HepG2 (cell line): ENCODE results near the gene HMHB1. TPM values are rescaled to one million over a fixed set of nuclear protein-coding genes. Genes with fewer than 3 reads are reported as not detected.

Experiments used
- ATAC-seq: fragments of 200-7000 bp; cut with Tn5 transposase; 3 replicates; pipeline ENCODE4 v1.9.1; 2020; ENCODE audit warnings: mild to moderate bottlenecking, moderate library complexity
- BruUV-seq: library from RNA; stranded (reverse); fragments of 400-500 nt; replicated peaks from 2 replicates; lab custom pipeline; 2021; lab: Mats Ljungman, UMichigan
- CTCF ChIA-PET: fragments of 300-600 bp; formaldehyde crosslinking; extraction: SDS; loops from one replicate; lab custom pipeline; 2021; ENCODE audit warnings: low total read pairs, inconsistent platforms, low intra/inter-chr PET ratio; lab: Yijun Ruan, JAX
- POLR2A ChIA-PET: fragments of 350-600 bp; sonication (Branson Sonifier 250); formaldehyde crosslinking; loops from one replicate; lab custom pipeline; 2020; ENCODE audit warnings: antibody characterized with exemption, inconsistent platforms; lab: Yijun Ruan, JAX
- DNase-seq: peaks from one replicate; pipeline ENCODE4 v3.0.0-alpha.2; 2015; ENCODE audit warnings: low spot score
- FAIRE-seq: peaks from 3 replicates; lab custom pipeline; 2011; peaks lifted over from hg19 to GRCh38; lab: Jason Lieb, UNC
- H2AFZ ChIP-seq: one replicate; pipeline ENCODE4 v1.6.1; 2011; ENCODE audit warnings: low read length, inconsistent platforms
- H3K27ac ChIP-seq: fragments of 300-600 bp; 3 replicates; pipeline ENCODE4 v1.8.0; 2011; ENCODE audit warnings: mixed run types, mild to moderate bottlenecking, mixed read lengths, low read length, inconsistent platforms; ENCODE audit not compliant: insufficient read depth; ENCODE audit errors: extremely low read length
- H3K27me3 ChIP-seq, 2 experiments: fragments of 200-600 bp in 1 of 2; 2 replicates in 1 of 2; 3 replicates in 1 of 2; pipeline versions ENCODE4 v1.6.0 to v1.8.0; 2011; ENCODE audit warnings: low read length in 2 of 2, mild to moderate bottlenecking in 2 of 2, moderate library complexity in 2 of 2, inconsistent platforms in 1 of 2; ENCODE audit not compliant: insufficient read depth in 2 of 2, control insufficient read depth in 1 of 2
- H3K36me3 ChIP-seq, 2 experiments: fragments of 200-600 bp in 1 of 2; replicated peaks in 1 of 2; 2 replicates in 1 of 2; 3 replicates in 1 of 2; pipeline versions ENCODE4 v1.5.1 to v1.8.0; 2011; ENCODE audit warnings: low read length in 2 of 2, inconsistent platforms in 1 of 2; ENCODE audit not compliant: insufficient read depth in 2 of 2, control insufficient read depth in 1 of 2
- H3K4me1 ChIP-seq: 2 replicates; pipeline ENCODE4 v1.5.1; 2012; ENCODE audit warnings: low read length, inconsistent platforms; ENCODE audit not compliant: insufficient read depth
- H3K4me2 ChIP-seq: 2 replicates; pipeline ENCODE4 v1.6.0; 2011; ENCODE audit warnings: low read depth, low read length, inconsistent platforms
- H3K4me3 ChIP-seq, 3 experiments: fragments of 200-600 bp in 1 of 3; sonication (generic), shearing (Covaris generic) in 1 of 3; replicated peaks in 1 of 3; 2 replicates each; pipeline ENCODE4 v1.5.1; 2011 to 2016; ENCODE audit warnings: low read length in 3 of 3, inconsistent platforms in 2 of 3, low read depth in 2 of 3, mild to moderate bottlenecking in 2 of 3, control low read depth in 1 of 3, mixed read lengths in 1 of 3; ENCODE audit not compliant: insufficient read depth in 1 of 3
- H3K79me2 ChIP-seq: one replicate; pipeline ENCODE4 v1.6.1; 2011; ENCODE audit warnings: low read length, inconsistent platforms; ENCODE audit not compliant: insufficient read depth
- H3K9ac ChIP-seq: 2 replicates; pipeline ENCODE4 v1.6.0; 2011; ENCODE audit warnings: mild to moderate bottlenecking, low read depth, low read length, inconsistent platforms; ENCODE audit not compliant: insufficient read depth
- H3K9me3 ChIP-seq: 2 replicates; pipeline ENCODE4 v1.5.1; 2012; ENCODE audit warnings: mild to moderate bottlenecking, low read length
- H4K20me1 ChIP-seq: 2 replicates; pipeline ENCODE4 v1.6.0; 2011; ENCODE audit warnings: inconsistent platforms, mild to moderate bottlenecking, low read length, moderate library complexity; ENCODE audit not compliant: insufficient read depth
- ETV6 ChIP-seq: sonication (generic); formaldehyde crosslinking; conservative IDR thresholded peaks from 2 replicates; pipeline ENCODE4 v1.4.0; 2020; ENCODE audit warnings: missing genetic modification reagents
- ZNF343 ChIP-seq: sonication (generic); formaldehyde crosslinking; IDR thresholded peaks from 2 replicates; pipeline ENCODE4 v1.4.0; 2020; ENCODE audit warnings: mild to moderate bottlenecking, missing genetic modification reagents
- ZNF484 ChIP-seq: sonication (generic); formaldehyde crosslinking; IDR thresholded peaks from 2 replicates; pipeline ENCODE4 v1.5.1; 2020; ENCODE audit warnings: mild to moderate bottlenecking, low read depth, missing genetic modification reagents, borderline replicate concordance
- WGBS: methylation state at CpG from one replicate; pipeline ENCODE4 v1.1.6; 2017; ENCODE audit warnings: low lambda C conversion rate; 5-methylcytosine and 5-hydroxymethylcytosine counted together
- in situ Hi-C: cut with HindIII; loops from 2 replicates; pipeline ENCODE4 v1.10.0; 2017; ENCODE audit warnings: low pct_unique_long_range_greater_than_20kb; ENCODE audit not compliant: extremely low pct_ligation_motif_present
- intact Hi-C: fragments of 100-400 bp; cut with micrococcal nuclease; formaldehyde crosslinking; loops from one replicate; pipeline ENCODE4 v1.10.0; 2022; ENCODE audit not compliant: unreplicated experiment
- polyA plus RNA-seq, 8 experiments: library from polyadenylated mRNA; depleted of rRNA in 3 of 8; stranded (reverse) in 7 of 8; unstranded in 1 of 8; fragments of >200 nt; fragmentation: Illumina TruSeq in 4 of 8; extraction: Trizol in 4 of 8; gene quantifications; 2 replicates each; pipeline versions ENCODE4 v1.2.1 to v1.2.3, GENCODE V29; 2011 to 2016; ENCODE audit warnings: low read depth in 4 of 8, missing spikeins in 1 of 8, mixed read lengths in 1 of 8; ENCODE audit not compliant: insufficient read depth in 1 of 8
- total RNA-seq, 5 experiments: library from RNA; depleted of rRNA; stranded (reverse); fragments of >200 nt; fragmentation: Illumina TruSeq; extraction: Trizol; gene quantifications; 2 replicates each; pipeline ENCODE4 v1.2.3, GENCODE V29; 2016; ENCODE audit warnings: low read depth in 1 of 5
- TF ChIP-seq, protein P1 (sequence below): sonication (generic); formaldehyde crosslinking; IDR thresholded peaks from 2 replicates; pipeline ENCODE4 v1.4.0; 2020; ENCODE audit warnings: missing genetic modification reagents
- TF ChIP-seq, protein P2 (sequence below): sonication (generic); formaldehyde crosslinking; IDR thresholded peaks from 2 replicates; pipeline ENCODE4 v1.4.0; 2020; ENCODE audit warnings: missing genetic modification reagents

The HMHB1 gene
- total and polyA plus RNA-seq, 2 of the 13 experiments (the other 11 are each of a cell fraction or from before 2014, with no cell fraction given) = not detected

DNA sequence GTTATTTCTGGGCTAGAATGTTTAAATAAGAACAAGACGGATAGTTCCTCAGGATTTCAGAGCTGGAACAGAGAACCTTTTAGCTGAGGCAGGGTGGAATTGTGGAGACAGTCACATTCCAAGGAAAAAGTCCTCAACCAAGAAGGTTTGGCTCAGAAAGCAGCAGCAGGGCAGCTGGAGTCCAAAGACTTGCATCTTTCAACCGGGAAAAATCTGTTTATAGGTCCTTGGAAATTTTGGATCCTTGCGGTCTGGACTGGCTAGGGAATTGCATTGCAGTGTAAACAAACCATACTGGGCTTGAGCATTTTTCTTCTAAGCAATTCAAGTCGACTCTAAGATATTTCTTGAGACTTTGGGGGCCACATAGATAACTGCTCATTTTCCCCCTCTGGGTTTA, 40.8 kb upstream of the HMHB1 start (continued):
- TF ChIP-seq, protein P1, sequence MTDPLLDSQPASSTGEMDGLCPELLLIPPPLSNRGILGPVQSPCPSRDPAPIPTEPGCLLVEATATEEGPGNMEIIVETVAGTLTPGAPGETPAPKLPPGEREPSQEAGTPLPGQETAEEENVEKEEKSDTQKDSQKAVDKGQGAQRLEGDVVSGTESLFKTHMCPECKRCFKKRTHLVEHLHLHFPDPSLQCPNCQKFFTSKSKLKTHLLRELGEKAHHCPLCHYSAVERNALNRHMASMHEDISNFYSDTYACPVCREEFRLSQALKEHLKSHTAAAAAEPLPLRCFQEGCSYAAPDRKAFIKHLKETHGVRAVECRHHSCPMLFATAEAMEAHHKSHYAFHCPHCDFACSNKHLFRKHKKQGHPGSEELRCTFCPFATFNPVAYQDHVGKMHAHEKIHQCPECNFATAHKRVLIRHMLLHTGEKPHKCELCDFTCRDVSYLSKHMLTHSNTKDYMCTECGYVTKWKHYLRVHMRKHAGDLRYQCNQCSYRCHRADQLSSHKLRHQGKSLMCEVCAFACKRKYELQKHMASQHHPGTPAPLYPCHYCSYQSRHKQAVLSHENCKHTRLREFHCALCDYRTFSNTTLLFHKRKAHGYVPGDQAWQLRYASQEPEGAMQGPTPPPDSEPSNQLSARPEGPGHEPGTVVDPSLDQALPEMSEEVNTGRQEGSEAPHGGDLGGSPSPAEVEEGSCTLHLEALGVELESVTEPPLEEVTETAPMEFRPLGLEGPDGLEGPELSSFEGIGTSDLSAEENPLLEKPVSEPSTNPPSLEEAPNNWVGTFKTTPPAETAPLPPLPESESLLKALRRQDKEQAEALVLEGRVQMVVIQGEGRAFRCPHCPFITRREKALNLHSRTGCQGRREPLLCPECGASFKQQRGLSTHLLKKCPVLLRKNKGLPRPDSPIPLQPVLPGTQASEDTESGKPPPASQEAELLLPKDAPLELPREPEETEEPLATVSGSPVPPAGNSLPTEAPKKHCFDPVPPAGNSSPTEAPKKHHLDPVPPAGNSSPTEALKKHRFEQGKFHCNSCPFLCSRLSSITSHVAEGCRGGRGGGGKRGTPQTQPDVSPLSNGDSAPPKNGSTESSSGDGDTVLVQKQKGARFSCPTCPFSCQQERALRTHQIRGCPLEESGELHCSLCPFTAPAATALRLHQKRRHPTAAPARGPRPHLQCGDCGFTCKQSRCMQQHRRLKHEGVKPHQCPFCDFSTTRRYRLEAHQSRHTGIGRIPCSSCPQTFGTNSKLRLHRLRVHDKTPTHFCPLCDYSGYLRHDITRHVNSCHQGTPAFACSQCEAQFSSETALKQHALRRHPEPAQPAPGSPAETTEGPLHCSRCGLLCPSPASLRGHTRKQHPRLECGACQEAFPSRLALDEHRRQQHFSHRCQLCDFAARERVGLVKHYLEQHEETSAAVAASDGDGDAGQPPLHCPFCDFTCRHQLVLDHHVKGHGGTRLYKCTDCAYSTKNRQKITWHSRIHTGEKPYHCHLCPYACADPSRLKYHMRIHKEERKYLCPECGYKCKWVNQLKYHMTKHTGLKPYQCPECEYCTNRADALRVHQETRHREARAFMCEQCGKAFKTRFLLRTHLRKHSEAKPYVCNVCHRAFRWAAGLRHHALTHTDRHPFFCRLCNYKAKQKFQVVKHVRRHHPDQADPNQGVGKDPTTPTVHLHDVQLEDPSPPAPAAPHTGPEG (CRISPR knock-in tag) = no peak
- TF ChIP-seq ZNF484 (CRISPR knock-in tag) = no peak

- 18% methylated on average over 2 of the region's 2 CpGs for WGBS
- H3K36me3 ChIP-seq = no peaks in the 10 kb centered on the region
- TF ChIP-seq ZNF343 (CRISPR knock-in tag) (no peak), ETV6 (CRISPR knock-in tag) (no peak)
- TF ChIP-seq, protein P2, sequence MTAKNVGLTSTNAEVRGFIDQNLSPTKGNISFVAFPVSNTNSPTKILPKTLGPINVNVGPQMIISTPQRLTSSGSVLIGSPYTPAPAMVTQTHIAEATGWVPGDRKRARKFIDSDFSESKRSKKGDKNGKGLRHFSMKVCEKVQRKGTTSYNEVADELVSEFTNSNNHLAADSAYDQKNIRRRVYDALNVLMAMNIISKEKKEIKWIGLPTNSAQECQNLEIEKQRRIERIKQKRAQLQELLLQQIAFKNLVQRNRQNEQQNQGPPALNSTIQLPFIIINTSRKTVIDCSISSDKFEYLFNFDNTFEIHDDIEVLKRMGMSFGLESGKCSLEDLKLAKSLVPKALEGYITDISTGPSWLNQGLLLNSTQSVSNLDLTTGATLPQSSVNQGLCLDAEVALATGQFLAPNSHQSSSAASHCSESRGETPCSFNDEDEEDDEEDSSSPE = no peak
- TF ChIP-seq, all 625 proteins: peak for 0
- CTCF ChIA-PET = no interaction called here
- DNase-seq (no peak), ATAC-seq (no peak), FAIRE-seq (no peak)
- no peaks in the 10 kb centered on the region for H4K20me1 ChIP-seq
- H3K27me3 ChIP-seq = no peaks in the 10 kb centered on the region; a peak in 1 of 5 replicates
- H3K4me3 ChIP-seq = no peak overlapping the region
- H3K27ac ChIP-seq = no peak overlapping the region
- no peaks in the 10 kb centered on the region for H3K9me3 ChIP-seq
- no peak overlapping the region for H3K9ac ChIP-seq
- in situ Hi-C loops = no loop called here
- POLR2A ChIA-PET = no interaction called here
- BruUV-seq = no TSS peak
- no peak overlapping the region for H2AFZ ChIP-seq
- no peak overlapping the region for H3K4me2 ChIP-seq
- intact Hi-C loops = no loop called here
- H3K4me1 ChIP-seq = no peaks in the 10 kb centered on the region
- no peaks in the 10 kb centered on the region for H3K79me2 ChIP-seq
Observed at GRCh38 chr5:143771602-143772001, 40.4 kb upstream of the HMHB1 start.
